ENCODE results near the gene PNMT.
"Not testable (repeated sequence)": the region's sequence is repeated elsewhere in the genome, so short reads cannot be mapped to it uniquely, and the experiment has no call there.

PNMT gene

GRCh38 chr17:39687101-39687545 lies 18.9 kb downstream of the PNMT start:
- no peak for DNase-seq (ENCODE audit: low read depth in 3 of 3, low spot score in 1 of 3)

- DNase-seq (ENCODE audit: low read depth in 3 of 3, low spot score in 1 of 3) = peak; percentile 45 to 75 (median 57)
Measured at GRCh38 chr17:39687546-39688474, 19.6 kb downstream of the PNMT start, which contains the start of gene PGAP3. PGAP3 (minus strand) TSS chr17:39688057; CDS start chr17:39688014, 43 bp downstream.

GRCh38 chr17:39688475-39688835 lies 20.2 kb downstream of the PNMT start:
- DNase-seq (ENCODE audit: low read depth in 3 of 3, low spot score in 1 of 3) = no peak

- DNase-seq (ENCODE audit: low read depth in 3 of 3, low spot score in 1 of 3) = no peak
Measured at GRCh38 chr17:39688945-39689344, 20.7 kb downstream of the PNMT start.

GRCh38 chr17:39694593-39694992 lies 26.3 kb downstream of the PNMT start:
- DNase-seq (ENCODE audit: low read depth in 3 of 3, low spot score in 1 of 3) = no peak

- DNase-seq (ENCODE audit: low read depth in 3 of 3, low spot score in 1 of 3) = no peak
Measured at GRCh38 chr17:39695089-39695474, 26.8 kb downstream of the PNMT start.

GRCh38 chr17:39696731-39697130 lies 28.5 kb downstream of the PNMT start:
- no peak for DNase-seq (ENCODE audit: low read depth in 3 of 3, low spot score in 1 of 3)

GRCh38 chr17:39697961-39698360 lies 29.7 kb downstream of the PNMT start:
- DNase-seq (ENCODE audit: low read depth in 3 of 3, low spot score in 1 of 3) = no peak

- DNase-seq (ENCODE audit: low read depth in 3 of 3, low spot score in 1 of 3) = not testable (repeated sequence)
Measured at GRCh38 chr17:39699157-39699817, 31.0 kb downstream of the PNMT start.

- DNase-seq (ENCODE audit: low read depth in 3 of 3, low spot score in 1 of 3) = no peak
Measured at GRCh38 chr17:39699818-39700147, 31.5 kb downstream of the PNMT start, which contains the start of gene ERBB2. ERBB2 (plus strand) TSS chr17:39700064; CDS start chr17:39700239, 175 bp downstream.

- DNase-seq (ENCODE audit: low read depth in 3 of 3, low spot score in 1 of 3) = no peak
Measured at GRCh38 chr17:39700148-39700987, 32.1 kb downstream of the PNMT start.

GRCh38 chr17:39701012-39701783 lies 32.9 kb downstream of the PNMT start:
- DNase-seq (ENCODE audit: low read depth in 3 of 3, low spot score in 1 of 3) = no peak

GRCh38 chr17:39701784-39702422 lies 33.6 kb downstream of the PNMT start:
- no peak for DNase-seq (ENCODE audit: low read depth in 3 of 3, low spot score in 1 of 3)

- DNase-seq (ENCODE audit: low read depth in 3 of 3, low spot score in 1 of 3) = no peak
Measured at GRCh38 chr17:39702901-39703893, 34.9 kb downstream of the PNMT start.

GRCh38 chr17:39703913-39704312 lies 35.7 kb downstream of the PNMT start:
- no peak for DNase-seq (ENCODE audit: low read depth in 3 of 3, low spot score in 1 of 3)

GRCh38 chr17:39704821-39705551 lies 36.7 kb downstream of the PNMT start:
- DNase-seq (ENCODE audit: low read depth in 3 of 3, low spot score in 1 of 3) = no peak

GRCh38 chr17:39705786-39706348 lies 37.6 kb downstream of the PNMT start:
- no peak for DNase-seq (ENCODE audit: low read depth in 3 of 3, low spot score in 1 of 3)

- DNase-seq (ENCODE audit: low read depth in 3 of 3, low spot score in 1 of 3) = no peak
Measured at GRCh38 chr17:39706383-39706782, 38.1 kb downstream of the PNMT start.

All from stimulated activated CD4-positive, alpha-beta T cell treated with anti-CD3 and anti-CD28 coated beads, TNF-alpha, amount 100 ng/mL, for 1 hour (primary cell).